Mesenteric fat pad (tissue), 1 donor: ENCODE measurements around the gene KIF17. TPM values are rescaled to one million over a fixed set of nuclear protein-coding genes. Genes with fewer than 3 reads are reported as not detected.

Source experiments
- DNase-seq: peaks from one replicate; pipeline ENCODE4 v3.0.0-alpha.2; 2020; ENCODE audit warnings: low spot score
- total RNA-seq: library from RNA; stranded (reverse); fragmentation: NEBNext Ultra II Directional; extraction: Animal tissue kit (Norgen Biotek cat#: 25700); gene quantifications from one replicate; pipeline ENCODE4 v1.2.1, GENCODE V29; 2021
- donor health status: DM: yes; HTN: yes; CAD: no.

Gene KIF17
- total RNA-seq, 1 donor from 2014 or later: 4.6 TPM

DNA sequence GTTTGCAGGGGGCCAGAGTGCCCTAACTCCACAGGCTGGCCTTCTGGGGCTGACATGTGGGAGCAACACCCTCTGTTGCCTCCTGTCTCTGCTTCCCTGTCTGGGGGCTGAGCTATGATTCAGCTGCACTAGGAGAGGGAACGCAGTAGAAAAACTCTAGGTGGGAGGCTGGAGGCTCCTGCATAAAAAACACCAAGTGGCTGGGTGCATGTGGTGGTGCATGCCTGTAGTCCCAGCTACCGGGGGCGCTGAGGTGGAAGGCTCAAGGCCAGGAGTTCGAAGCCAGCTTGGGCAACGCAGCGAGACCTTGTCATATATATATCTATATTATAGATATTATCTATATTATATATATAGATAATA lies 5.6 kb downstream of the KIF17 start:
- DNase-seq: no peak

DNA sequence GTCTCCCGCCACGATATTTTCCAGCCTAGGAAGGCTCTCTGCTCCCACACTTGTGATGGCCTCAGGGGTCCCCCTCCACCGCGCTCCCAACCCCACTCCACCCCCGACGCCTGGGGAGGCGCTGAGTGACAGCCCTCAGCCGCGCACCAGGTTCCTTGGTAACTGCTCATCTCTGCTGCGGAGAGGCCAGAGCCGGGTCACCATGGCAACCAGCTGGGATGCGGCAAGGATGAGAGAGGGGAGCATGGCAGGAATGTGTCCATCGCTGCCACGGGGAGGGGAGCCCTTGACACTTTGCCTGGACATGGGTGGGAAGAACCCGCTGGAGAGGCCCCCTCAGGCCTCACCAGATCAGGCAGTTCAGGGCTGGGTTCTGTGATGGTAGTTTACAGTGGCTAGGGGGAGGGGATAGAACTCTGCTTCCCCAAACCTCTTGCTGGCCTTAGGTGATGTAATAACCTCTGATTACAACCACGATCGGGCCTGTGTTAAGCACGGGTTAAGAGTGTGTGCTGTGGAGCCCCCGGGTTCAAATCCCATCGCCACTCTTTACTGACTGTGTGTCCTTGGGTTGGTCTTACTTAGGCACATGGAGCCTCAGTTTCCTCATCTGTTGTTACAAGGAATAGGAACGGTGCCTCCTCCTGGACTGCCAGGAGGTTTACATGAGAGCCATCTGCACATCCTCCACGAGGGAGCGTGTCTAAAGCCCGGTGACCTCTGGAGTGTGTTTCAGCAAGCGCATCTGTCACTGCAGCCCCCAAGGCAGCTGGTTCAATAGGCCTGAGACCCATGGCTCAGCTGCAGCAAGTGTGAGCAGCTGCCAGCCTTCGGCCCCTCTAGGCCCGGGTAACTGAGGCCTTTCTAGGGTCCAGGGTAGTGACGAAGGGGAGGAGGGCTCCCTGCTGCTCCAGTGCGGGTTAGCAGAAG lies 6.3 kb downstream of the KIF17 start:
- no peak for DNase-seq

DNA sequence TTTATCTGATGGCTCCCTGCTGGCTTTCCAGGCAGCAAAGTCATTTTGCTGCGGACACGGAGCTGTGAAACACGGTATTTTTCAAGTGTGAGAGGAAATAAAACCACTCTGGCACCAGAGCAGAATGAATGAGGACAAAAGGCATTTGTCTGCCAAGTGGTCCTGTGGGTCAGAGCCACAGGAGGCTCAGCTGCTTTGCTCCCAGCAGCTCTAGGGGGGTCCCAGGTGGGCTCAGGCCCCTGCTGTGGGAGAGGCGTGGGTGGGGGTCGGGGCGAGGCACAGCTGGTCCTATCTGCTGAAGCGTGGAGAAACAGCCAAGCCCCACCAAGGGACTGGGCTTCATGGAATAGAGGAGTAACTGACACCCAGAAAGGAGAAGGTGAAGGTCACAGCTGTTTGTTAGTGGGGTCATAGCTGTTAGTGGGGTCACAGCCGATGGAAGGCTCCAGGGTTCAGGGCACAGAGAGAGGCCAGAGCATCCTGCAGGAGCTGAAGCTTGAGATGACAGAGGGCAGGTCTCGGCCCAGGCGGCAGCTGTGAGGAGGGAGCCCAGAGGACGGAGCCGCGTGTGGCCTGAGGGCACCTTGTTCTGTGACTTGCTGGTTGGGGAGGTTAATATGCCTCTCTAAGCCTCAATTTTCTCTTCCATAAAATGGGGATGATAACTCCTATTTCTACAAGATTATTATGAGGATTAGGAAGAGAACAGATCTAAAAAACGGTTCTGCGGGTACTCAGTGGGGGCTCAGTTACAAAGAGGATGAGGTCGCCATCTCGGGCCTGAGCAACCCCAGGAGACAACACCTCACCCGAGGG lies 7.1 kb downstream of the KIF17 start:
- no peak for DNase-seq

DNA sequence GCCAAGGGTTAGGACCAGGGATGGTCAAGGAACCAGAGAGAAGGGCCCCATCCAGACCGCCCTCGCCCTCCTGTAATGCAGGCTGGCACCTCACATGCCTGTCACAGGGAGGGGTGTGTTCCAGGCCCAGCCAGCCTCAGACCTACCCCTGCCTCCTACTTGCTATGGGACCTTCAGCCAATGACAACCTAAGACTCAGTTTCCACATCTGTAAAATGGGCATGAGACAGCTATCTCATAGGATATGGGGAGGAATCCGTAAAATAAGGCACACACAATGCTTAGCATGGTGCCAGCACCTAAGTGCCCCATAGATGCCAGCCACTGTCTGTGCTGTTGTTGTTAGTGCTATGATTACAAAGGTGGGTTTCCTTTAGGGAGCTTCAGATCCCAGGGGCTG lies 7.9 kb downstream of the KIF17 start:
- no peak for DNase-seq

DNA sequence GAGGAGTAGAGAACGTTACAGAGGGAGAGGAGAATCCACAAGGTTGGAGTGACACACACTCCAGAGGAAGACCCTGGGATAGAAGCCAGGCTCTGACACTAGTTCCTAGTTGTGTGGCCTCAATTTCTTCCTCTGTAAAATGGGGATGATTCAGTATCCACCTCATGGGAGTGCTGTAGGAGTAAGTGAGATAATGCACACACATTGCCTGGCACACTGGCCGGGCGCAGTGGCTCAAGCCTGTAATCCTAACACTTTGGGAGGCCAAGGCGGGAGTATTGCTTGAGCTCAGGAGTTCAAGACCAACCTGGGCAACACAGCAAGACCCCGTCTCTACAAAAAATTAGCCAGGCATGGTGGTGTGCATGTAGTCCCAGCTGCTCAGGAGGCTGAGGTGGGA lies 8.9 kb downstream of the KIF17 start:
- DNase-seq: no peak

DNA sequence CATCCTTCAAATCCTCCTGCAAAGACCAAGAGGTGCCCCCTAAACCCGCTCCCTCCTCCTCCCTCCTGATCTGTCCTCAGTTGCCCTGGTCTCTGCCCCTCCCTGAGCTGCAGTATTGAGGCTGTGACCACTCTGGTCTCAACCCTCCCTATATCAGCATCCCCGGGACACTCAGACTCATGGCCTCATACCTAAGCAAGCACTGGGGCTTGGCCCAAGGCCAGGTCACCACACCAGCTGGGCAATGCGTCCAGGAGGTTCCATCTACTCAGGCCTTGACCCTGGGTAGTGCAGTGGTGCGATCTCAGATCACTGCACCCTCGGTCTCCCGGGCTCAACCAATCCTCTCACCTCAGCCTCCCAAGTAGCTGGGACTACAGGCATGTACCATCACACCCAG lies 9.8 kb downstream of the KIF17 start:
- DNase-seq: no peak

DNA sequence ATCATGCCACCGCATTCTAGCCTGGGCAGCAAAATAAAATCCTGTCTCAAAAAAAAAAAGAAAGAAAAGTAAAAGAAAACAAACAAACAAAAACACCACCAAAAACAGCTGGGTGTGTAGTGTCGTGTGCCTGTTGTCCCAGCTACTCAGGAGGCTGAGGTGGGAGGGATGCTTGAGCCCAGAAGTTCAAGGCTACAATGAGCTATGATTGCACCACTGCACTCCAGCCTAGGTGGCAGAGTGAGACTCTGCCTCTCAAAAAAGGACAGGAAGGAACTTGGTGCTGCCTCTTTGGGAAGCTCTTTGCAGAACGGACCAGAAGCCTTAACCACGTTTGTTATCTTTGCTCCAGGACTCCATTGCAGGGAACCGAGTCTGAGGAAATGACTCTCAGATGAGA lies 11.0 kb downstream of the KIF17 start:
- no peak for DNase-seq

DNA sequence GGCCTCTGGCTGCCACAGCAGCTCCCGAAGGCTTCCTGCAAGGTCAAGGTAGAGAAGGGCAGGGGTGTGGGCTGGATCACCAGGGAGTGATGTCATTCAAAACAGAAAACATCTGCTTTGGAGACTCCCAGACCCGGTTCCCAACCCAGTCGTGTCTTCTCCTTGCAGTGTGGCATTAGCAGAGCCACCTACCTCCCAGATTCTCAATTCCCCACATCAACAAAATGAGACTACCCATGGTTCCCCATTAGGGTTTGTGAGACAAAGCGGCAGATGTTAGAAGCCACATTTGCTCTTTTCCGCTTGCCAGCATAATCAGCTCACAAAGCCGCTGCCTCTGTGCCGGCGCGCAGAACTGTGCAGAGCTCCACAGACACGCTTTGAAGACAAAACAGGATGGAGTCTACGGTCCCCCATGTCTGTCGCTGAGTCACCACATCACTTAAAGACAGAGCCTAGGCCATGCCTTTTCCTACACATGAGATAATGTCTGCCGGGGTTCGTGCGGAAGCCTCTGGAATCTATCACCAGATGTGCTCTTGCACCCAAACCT lies 12.5 kb downstream of the KIF17 start:
- no peak for DNase-seq

DNA sequence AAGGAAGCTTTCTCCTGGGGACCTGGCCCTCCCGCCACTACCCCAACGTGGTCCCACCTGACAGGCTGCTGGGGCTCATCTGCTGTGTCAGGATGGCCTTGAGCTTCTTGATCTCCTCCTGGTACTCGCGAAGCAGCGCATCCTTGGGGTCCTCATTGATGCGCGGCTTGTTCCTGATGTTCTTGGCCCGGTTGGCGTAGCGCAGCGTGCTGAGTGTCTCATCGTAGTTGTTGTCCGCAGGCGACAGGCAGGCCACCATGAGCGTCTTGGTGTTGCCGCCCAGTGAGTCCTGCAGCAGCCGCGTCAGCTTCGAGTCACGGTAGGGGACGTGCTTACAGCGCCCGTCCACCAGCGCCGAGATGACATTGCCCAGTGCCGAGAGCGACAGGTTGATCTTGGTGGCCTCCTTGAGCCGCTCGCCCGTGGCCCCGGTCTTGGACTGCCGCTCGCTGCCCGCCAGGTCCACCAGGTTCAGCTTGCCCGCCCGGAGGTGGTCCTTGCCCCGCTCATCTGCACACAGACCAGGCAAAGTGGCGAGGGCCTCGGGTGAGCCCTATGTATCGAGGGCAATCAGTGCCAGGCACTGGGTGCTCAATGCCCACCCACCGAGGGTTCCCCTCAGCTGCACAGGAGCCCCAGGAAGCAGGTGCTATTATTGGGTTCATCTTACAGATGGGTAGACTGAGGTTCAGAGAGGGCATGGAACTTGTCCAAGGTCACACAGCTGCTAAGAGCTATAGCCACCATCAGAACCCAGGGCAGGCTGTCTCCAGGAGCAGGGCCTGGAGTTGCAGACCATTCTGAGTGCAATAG lies 13.2 kb downstream of the KIF17 start:
- no peak for DNase-seq

DNA sequence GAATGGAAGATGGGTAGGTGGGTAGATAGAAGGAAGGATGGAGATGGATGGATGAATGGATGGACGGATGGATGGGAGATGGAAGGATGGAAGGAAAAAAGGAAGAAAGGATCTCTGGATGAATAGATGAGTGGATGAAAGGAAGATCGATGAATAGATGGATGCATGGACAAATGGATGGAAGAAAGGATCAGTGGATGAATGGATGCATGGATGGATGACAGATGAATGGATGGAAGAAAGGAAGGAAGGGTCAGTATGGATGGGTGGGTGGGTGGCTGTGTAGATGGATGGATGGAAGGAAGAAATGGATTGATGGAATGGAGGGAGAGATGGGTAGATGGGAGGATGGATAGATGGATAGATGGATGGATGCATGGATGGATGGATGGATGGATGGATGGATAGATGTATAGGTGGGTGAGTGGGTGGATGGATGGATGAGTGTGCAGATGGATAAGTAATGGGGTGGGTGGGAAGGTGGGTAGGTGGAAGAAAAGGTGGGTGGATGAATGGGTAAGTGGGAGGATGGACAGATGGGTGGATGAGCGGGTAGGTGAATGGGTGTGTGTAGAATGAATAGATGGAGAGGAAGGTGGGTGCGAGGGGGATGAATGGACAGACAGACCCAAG lies 14.6 kb downstream of the KIF17 start:
- no peak for DNase-seq

DNA sequence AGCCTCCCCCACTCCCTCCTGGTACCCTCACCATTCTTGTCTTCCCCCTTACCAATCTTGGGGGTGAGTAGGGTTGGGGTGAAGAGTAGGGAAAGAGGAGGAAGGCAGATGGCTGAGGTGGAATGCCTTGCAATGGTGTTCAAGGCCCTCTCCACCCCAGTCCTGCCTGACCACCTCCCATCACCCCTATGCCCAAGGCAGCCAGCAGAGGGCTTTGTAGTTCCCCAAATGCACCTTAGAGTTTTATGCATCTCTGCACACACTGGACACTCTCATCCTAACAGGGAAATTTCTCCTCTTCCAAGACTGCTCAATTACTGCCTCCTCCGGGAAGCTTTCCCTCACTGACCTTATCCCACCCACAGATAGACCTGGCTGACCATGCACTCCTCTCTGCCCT lies 15.4 kb downstream of the KIF17 start:
- no peak for DNase-seq

DNA sequence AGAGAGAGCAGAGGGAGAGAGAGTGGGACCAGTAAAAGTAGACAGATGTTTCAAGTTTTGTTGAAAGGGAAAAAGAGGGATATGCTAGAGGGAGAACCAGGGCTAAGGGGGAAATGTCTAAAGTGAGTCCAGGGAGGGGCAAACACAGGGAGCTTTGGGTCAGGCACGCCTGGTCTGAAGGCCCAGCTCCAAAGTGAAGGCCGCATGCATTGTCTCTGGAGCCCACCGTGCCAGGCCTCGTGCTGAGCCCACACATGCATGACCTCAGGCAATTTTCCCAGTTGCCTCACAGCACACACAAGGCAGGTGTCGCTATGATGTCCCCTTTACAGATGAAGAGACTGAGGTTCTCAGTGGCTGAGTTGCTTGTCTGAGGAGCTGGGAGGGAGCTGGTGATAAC lies 16.0 kb downstream of the KIF17 start:
- DNase-seq: no peak

DNA sequence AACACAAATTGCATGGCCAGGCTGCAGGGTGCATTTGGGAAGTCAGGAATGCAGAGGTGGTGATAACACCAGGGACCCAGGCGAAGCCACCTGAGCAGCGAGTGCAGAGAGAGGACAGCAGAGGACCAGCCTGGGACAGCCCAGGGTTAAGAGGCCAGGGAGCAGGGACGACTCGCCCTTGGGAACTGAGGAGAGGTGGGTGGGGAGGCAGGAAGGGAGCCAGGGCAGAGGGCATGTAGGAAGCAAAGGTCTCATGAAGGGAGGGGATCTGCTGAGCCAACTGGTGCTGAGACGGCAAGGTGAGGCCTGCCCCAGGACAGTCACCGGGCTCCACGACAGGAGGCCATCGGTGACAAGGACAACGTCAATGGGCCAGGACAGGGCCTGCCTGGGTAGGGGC lies 16.4 kb downstream of the KIF17 start:
- DNase-seq: no peak

DNA sequence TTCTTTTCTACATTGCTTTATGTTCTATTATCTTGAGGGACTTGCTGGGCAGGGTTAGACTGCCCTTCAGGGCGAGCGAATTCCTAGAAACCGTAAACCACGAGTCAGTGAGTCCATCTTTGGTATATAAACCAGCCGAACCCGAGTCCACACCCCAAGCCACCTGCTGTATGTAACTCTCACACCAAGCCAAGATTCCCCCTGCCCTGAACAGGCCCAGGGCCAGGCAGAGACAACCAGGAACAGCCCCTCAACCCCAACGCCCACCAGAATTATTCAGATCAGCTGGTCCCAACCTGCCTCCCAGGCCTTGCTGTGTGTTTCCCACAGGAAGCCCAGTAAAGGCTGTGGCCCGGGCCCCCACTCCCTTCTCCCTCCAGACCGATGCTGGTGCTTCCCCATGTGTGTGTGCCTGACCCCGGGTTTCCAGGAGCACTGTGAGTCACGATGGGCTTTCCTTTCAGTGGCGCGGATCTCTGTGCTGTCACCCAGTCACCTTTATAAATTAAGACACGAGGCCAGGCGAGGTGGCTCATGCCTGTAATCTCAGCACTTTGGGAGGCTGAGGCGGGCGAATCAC lies 17.1 kb downstream of the KIF17 start:
- DNase-seq: no peak

DNA sequence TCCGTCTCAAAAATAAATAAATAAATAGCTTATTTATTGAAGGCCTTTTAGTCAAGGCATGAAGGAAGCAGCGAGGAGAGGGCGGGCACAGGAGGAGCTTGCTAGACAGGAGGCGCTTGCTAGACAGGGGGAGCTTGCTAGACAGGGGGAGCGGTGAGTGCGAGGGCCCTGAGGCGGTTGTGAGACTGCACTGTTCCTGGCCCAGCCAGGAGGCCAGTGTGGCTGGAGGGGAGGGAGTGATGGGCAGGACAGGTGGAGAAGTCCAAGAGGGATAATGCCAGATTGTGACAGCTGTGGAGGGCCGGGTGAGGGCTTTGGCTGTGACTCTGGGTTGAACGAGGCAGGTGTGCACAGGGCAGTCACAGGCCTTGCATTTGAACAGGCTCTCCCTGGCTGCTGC lies 18.2 kb downstream of the KIF17 start:
- DNase-seq: no peak

DNA sequence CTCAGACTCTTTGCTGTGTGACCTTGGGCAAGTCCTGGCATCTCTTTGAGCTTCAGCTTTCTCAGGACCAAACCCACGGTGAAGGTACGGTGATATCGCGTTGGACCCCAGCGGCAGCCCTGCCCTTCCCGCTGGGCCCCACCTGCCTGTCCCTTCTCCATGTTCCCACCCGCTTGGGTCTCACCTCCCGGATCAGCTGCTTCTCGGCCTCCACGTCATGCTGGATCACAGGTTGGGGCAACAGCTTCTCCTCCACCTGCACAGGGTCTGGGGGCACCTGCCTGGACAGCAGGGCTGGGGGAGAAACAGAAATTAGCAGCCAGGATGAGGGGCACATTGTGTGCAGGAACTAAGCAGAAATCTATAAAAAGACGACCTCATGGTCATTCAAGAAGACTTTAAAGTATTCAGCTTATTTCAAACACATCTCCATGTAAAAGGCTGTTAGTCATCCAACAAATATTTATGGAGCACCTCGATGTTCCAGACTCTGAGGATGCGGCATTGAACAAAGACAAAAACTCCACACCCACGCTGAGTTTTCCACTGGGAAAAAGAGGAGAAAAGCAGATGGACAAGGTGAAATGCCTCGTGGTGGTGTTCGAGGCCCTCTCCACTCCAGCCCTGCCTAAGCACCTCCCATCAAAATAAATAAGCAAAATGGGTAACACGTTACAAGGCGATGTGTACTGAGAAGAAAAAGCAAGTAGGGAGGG lies 19.5 kb downstream of the KIF17 start:
- DNase-seq: no peak

DNA sequence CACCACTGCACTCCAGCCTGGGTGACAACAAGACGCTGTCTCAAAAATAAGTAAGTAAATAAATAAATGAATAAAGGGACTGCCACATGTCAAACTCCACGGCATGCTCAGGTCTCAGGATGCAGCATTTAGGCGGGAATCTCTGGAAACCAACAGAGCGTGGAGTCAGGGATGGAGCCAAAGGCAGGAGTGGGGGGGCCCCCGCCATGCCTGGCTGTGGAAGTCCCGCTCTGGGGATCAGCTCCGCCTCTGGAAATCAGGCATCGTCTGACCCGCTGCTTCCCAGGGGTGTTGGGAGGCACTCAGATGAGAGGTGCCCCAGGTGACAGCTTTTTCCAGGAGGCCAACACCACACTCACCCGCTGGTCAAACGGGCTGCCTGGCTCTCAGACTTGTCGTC lies 20.2 kb downstream of the KIF17 start:
- no peak for DNase-seq

DNA sequence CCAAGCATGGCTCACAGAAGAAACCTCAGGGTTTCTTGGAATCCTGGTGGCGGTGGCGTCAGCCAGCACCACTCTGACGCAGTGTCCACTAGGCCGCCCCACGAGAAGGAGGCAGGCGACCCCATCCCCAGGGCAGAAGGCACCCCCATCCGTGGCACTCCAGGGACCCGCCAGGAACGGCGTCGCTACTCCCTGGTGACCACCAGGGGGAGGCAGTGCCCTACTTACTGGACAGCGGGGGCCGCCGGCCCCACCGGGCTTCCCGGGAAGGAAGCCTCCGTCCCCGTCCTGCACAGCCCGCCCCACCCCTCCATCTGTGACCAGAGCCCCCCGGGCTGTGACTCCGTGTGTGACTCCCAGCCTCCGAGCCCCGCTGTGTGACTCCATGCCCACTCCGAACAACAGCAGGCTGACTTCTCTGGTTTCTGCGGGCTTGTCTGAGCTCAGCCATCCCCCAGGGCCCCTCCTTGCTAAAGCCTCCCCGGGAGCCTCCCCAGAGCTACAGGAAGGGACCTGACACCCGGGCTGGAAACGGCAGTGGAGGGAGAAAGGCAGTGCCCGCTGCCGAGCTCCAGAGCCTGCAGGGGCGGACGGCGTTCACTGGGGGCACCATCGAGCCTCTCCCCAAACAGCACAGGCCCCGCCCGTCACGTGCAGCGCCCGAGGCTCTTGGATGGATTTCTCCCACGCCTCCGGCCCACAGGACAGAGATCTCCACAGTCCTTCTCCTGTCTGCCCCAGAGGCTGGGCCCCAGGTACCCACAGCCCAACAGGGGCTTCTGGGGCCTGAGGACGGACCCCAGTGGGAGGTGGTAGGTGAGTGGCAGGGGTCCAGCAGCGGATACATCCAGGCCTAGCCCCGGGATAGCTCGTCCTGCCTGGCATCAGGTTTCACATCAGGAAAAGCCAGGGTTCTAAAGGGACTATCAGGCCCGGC lies 21.1 kb downstream of the KIF17 start:
- DNase-seq: peak; percentile 94

DNA sequence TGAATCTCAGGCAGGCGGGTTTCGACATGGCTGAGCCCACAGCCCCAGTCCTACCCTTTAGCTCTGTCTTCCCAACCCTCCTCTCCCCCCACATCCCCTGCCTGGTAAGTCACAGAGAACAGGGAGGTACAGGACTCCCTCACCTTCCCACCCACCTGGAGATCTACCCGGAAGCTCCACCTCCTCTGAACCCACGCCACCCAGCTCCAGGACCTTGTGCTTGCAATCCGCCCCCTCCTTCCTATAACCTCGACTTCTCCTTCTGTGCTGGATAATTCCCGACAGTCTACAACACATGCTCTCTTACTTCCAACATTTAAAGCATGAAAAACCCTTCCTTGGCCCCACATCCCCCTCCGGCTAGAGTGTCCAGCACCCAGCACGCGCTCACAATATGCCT lies 22.3 kb downstream of the KIF17 start:
- DNase-seq: no peak
